ENCODE measurements around the gene FGD6. TPM values are rescaled to one million over a fixed set of nuclear protein-coding genes. Genes with fewer than 3 reads are reported as not detected.
A peak's percentile ranks its signal among the peaks of the same experiment; 100 is the strongest.

FGD6 gene
- total RNA-seq, 4 donors from 2014 or later: 2.9 to 8.4 (median 4.4) TPM

DNA sequence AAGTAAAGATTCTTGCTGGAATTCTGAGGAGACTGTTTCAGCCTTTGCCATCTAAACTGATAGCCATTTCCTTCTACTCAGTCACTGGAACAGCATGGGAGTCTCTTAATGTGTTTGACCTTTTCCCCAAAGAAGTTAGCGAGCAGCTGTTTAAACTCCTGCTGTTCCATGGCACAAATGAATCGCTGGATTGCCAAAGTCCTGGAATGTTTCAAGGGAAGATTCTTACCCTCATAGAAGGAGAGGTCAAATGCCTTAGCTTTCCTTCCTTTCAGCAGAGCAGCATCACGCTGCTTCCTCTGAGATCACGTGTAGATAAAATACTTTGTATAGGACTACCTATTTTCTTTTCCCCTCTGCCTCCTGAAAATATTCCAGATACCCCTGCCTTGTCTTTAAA lies 133.3 kb downstream of the FGD6 start:
- Histone ChIP-seq H3K4me1 (peaks cover 13 to 19% of the 10 kb centered on the region in 2 donors), H3K27ac (peak overlapping the region in 3 of 4 donors; percentile 14 to 56 (median 46)), H3K27me3 (no peaks in the 10 kb centered on the region), H3K36me3 (peaks cover 0 to 3% of the 10 kb centered on the region in 2 donors), H3K9me3 (no peaks in the 10 kb centered on the region), H3K4me3 (peak overlapping the region in 1 of 4 donors; percentile 2)
- intact Hi-C loops (cut with DNase I; ENCODE audit: low total_unique reads) (no loop called here), in situ Hi-C loops (cut with MboI; ENCODE audit: low sequenced_read_pairs in 4 of 4) (no loop called here)
- peak; percentile 60 to 95 for ATAC-seq
- peak in 1 of 2 donors; percentile 32 for DNase-seq
- TF ChIP-seq POLR2A (IDR thresholded peaks at IDR 0.05): no peak
- TF ChIP-seq, protein P1, sequence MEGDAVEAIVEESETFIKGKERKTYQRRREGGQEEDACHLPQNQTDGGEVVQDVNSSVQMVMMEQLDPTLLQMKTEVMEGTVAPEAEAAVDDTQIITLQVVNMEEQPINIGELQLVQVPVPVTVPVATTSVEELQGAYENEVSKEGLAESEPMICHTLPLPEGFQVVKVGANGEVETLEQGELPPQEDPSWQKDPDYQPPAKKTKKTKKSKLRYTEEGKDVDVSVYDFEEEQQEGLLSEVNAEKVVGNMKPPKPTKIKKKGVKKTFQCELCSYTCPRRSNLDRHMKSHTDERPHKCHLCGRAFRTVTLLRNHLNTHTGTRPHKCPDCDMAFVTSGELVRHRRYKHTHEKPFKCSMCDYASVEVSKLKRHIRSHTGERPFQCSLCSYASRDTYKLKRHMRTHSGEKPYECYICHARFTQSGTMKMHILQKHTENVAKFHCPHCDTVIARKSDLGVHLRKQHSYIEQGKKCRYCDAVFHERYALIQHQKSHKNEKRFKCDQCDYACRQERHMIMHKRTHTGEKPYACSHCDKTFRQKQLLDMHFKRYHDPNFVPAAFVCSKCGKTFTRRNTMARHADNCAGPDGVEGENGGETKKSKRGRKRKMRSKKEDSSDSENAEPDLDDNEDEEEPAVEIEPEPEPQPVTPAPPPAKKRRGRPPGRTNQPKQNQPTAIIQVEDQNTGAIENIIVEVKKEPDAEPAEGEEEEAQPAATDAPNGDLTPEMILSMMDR (IDR thresholded peaks at IDR 0.05 in 4 of 5, conservative IDR thresholded peaks at IDR 0.05 in 1 of 5): no peak

DNA sequence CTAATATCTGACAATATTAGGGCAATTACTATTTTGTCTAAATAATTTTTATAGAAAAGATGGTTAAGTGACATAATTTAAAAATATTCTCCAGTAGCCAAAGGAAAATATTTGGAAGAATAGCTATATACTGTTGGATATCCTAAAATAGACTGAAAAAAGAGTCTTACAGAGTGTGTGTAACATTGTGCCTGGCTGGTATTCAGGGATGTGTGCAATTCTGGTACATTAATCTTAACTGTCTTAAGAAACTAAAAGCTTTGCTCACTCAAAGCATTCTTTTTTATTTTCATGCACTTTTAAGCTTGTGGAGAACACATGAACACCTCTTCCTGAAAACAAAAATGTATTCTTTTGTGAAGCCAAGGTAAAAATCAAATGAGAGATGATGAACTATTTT lies 133.8 kb downstream of the FGD6 start:
- no peak for TF ChIP-seq POLR2A (IDR thresholded peaks at IDR 0.05)
- Histone ChIP-seq H3K36me3 (no peaks in the 10 kb centered on the region), H3K4me1 (peaks cover 13 to 19% of the 10 kb centered on the region in 2 donors), H3K27ac (peak overlapping the region in 2 of 4 donors; percentile 46 to 56), H3K9me3 (no peaks in the 10 kb centered on the region), H3K27me3 (no peaks in the 10 kb centered on the region), H3K4me3 (peak overlapping the region in 1 of 4 donors; percentile 2)
- DNase-seq (no peak), ATAC-seq (peak in 1 of 2 donors; percentile 69)
- intact Hi-C loops (cut with DNase I; ENCODE audit: low total_unique reads): no loop called here
- in situ Hi-C loops (cut with MboI; ENCODE audit: low sequenced_read_pairs in 4 of 4): no loop called here

DNA sequence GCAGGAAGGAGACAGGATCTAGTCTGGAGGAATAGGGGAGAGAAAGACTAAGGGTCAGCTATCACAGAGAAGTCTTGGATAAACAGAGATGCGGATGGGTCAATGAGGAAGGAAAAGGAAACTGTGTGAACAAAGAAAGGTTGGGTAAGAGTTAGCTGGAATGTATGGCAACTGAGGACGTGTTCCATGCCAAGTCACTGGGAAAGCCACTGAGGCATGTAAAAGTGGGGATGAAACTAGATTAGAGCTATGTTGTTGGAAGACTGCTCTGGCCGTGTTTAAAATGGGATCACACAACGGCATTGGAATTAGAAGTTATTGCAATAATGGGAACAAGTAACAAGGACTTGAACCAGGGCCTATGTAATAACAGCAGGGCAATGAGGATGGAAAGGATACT lies 139.9 kb downstream of the FGD6 start:
- intact Hi-C loops (cut with DNase I; ENCODE audit: low total_unique reads): no loop called here
- no peak for TF ChIP-seq POLR2A (IDR thresholded peaks at IDR 0.05)
- TF ChIP-seq, protein P1 (IDR thresholded peaks at IDR 0.05 in 4 of 5, conservative IDR thresholded peaks at IDR 0.05 in 1 of 5): no peak
- DNase-seq: no peak
- in situ Hi-C loops (cut with MboI; ENCODE audit: low sequenced_read_pairs in 4 of 4): no loop called here
- Histone ChIP-seq H3K9me3 (no peaks in the 10 kb centered on the region), H3K27me3 (no peaks in the 10 kb centered on the region), H3K36me3 (no peaks in the 10 kb centered on the region), H3K4me1 (peaks cover 1% of the 10 kb centered on the region in 2 donors), H3K27ac (no peak overlapping the region), H3K4me3 (no peak overlapping the region)
- ATAC-seq: no peak

DNA sequence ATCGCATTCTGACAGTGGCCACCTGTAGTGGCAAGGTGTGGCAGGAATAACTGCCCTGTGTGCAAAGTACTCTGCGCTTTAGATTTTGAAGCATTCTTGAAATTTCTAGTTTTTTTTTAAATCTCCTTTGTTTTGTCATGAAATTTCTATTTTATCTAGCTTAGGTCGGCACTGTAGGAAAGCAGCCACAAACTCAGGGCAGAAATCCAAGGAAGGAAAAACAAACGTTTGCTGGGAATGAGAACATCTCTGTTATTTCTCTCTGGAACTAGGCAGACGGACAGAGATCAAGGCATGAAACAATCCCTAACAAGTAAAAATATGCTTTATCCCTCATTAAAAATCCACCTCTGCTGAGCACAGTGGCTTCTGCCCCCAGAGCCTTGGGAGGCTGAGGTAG lies 142.5 kb downstream of the FGD6 start:
- no peaks in the 10 kb centered on the region for H3K36me3 ChIP-seq
- no peaks in the 10 kb centered on the region for H3K27me3 ChIP-seq
- in situ Hi-C loops (cut with MboI; ENCODE audit: low sequenced_read_pairs in 4 of 4) (no loop called here), intact Hi-C loops (cut with DNase I; ENCODE audit: low total_unique reads) (loop anchor here (5.0 kb wide), 1 partner anchor 72 kb away; the partner anchor contains the start of gene NDUFA12)
- H3K4me1 ChIP-seq: peaks cover 9 to 11% of the 10 kb centered on the region in 2 donors
- DNase-seq (no peak), ATAC-seq (no peak)
- no peak overlapping the region for H3K27ac ChIP-seq
- H3K4me3 ChIP-seq: no peak overlapping the region
- H3K9me3 ChIP-seq: no peaks in the 10 kb centered on the region
- TF ChIP-seq, protein P1 (IDR thresholded peaks at IDR 0.05 in 4 of 5, conservative IDR thresholded peaks at IDR 0.05 in 1 of 5): no peak
- TF ChIP-seq POLR2A (IDR thresholded peaks at IDR 0.05): no peak

DNA sequence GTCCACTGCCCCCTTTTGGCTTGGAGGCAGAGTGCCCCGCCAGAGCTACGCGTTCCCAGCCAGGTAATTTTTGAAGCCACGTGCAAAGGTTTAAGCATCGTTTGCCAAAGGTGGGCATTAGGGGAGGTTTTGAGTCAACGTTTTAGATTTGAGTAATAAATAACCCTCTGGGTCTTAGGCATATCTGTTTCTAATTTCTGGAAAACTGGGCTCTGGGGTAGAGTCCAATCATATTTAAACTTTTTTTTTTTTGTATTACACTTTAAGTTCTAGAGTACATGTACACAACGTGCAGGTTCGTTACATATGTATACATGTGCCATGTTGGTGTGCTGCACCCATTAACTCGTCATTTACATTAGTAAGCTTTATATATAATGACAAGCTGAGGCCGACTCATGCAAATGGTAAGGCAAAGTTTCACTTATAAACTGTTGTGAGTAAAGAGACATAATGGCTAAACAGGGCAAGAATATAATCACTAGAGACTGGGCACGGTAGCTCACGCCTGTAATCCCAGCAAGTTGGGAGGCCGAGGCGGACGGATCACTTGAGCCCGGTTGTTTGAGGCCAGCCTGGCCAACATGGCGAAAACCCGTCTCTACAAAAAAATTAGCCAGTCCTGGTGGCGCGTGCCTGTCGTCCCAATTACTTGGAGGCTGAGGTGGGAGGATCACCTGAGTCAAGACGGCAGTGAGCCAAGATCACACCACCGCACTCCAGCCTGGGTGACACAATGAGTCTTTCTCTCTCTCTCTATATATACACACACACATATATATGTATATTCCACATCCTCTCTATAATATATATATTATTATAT lies 143.4 kb downstream of the FGD6 start:
- peak overlapping the region; percentile 6 to 91 (median 84) for H3K27ac ChIP-seq
- H3K4me1 ChIP-seq: peaks cover 9 to 12% of the 10 kb centered on the region in 2 donors
- H3K4me3 ChIP-seq: peak overlapping the region; percentile 77 to 95 (median 82)
- in situ Hi-C loops (cut with MboI; ENCODE audit: low sequenced_read_pairs in 4 of 4) (no loop called here), intact Hi-C loops (cut with DNase I; ENCODE audit: low total_unique reads) (loop anchor here (2.0 to 5.0 kb wide), 3 partner anchors 72 to 399 kb away; partner anchors contain the start of genes FGD6, NDUFA12 and VEZT)
- H3K9me3 ChIP-seq: no peaks in the 10 kb centered on the region
- no peaks in the 10 kb centered on the region for H3K36me3 ChIP-seq
- no peak for TF ChIP-seq POLR2A (IDR thresholded peaks at IDR 0.05)
- TF ChIP-seq, protein P1 (IDR thresholded peaks at IDR 0.05 in 4 of 5, conservative IDR thresholded peaks at IDR 0.05 in 1 of 5): peak in 4 of 5 experiments; percentile 56 to 84 (median 73)
- DNase-seq (no peak), ATAC-seq (no peak)
- no peaks in the 10 kb centered on the region for H3K27me3 ChIP-seq

Data from gastrocnemius medialis (tissue), 4 donors.